Upper lobe of left lung (tissue), 4 donors: Measurements from ENCODE around the gene IDH3B.

Experiments
- CTCF ChIP-seq, 6 experiments: fragments of 450-650 bp in 4 of 6; fragments of 200-600 bp in 2 of 6; sonication (generic) in 2 of 6; IDR thresholded peaks; one replicate each; pipeline ENCODE4 v1.5.1; 2016 to 2019; ENCODE audit warnings: antibody characterized with exemption in 6 of 6
- EP300 ChIP-seq, 4 donors: sonication (generic); formaldehyde crosslinking; IDR thresholded peaks; one replicate each; pipeline ENCODE4 v1.5.1; 2017; ENCODE audit warnings: antibody characterized with exemption in 4 of 4, control low read depth in 2 of 4
- POLR2A ChIP-seq, 4 donors: fragments of 450-650 bp; IDR thresholded peaks; one replicate each; pipeline ENCODE4 v1.5.1; 2016 to 2017; ENCODE audit warnings: antibody characterized with exemption in 4 of 4, mild to moderate bottlenecking in 2 of 4

DNA sequence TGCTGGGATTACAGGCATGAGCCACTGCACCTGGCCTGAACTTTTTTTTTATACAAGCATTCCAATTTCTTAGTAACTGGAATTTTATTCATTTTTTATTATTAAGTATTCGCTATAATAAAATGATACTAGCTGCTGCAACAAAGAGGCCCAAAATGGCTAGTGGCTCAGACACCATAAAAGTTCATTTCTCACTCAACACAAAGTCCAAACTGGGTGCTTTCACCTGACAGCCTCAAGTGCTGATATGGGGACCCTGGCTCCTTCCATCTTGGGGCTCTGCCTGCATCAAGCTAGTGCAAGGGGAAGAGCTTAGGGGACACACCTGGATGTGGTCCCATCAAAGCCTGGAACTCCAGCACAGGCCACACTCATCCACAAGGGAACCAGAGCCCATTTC is 23.8 kb downstream of the IDH3B start:
- TF ChIP-seq CTCF (IDR thresholded peaks at IDR 0.05), result no peak
- TF ChIP-seq EP300 (IDR thresholded peaks at IDR 0.05), result no peak
- TF ChIP-seq POLR2A (IDR thresholded peaks at IDR 0.05), result no peak
